Measurements from ENCODE around the gene PLD6.

Gene PLD6

GRCh38 chr17:17156107-17156506 is 50.0 kb downstream of the PLD6 start:
- DNase-seq: no peak
- H2BK5ac ChIP-seq (ENCODE audit: low read length): no peak overlapping the region
- no peaks in the 10 kb centered on the region for H3K79me1 ChIP-seq (ENCODE audit: low read length)
- no peak overlapping the region for H3K4ac ChIP-seq (ENCODE audit: low read depth, low read length)
- H3K4me1 ChIP-seq (ENCODE audit: control insufficient read depth, low read depth, low read length): no peaks in the 10 kb centered on the region
- no peak overlapping the region for H3K4me3 ChIP-seq (ENCODE audit: low read length)
- no peak overlapping the region for H4K5ac ChIP-seq (ENCODE audit: low read length)
- H3K23ac ChIP-seq (ENCODE audit: low read length): no peak overlapping the region
- no peak overlapping the region for H3K18ac ChIP-seq (ENCODE audit: low read length)
- H3K79me2 ChIP-seq (ENCODE audit: control insufficient read depth, insufficient read depth, low read length): no peaks in the 10 kb centered on the region
- no peak overlapping the region for H2BK120ac ChIP-seq (ENCODE audit: low read depth, low read length)
- no peak overlapping the region for H3K56ac ChIP-seq (ENCODE audit: low read length)
- H3K4me2 ChIP-seq (ENCODE audit: low read length): no peak overlapping the region
- peaks cover 16% of the 10 kb centered on the region for H3K36me3 ChIP-seq (ENCODE audit: control insufficient read depth, insufficient read depth, low read length)
- no peaks in the 10 kb centered on the region for H3K27me3 ChIP-seq (ENCODE audit: insufficient read depth, low read length, poor library complexity)
- H4K8ac ChIP-seq (ENCODE audit: low read depth, low read length): no peak overlapping the region
- no peak overlapping the region for H2BK15ac ChIP-seq (replicated peaks; ENCODE audit: low read depth)
- no peak overlapping the region for H3K27ac ChIP-seq (ENCODE audit: low read depth, low read length)
- no CpG with 5 or more reads among the region's 4 CpGs for WGBS (ENCODE audit: extremely low coverage, insufficient coverage, low lambda C conversion rate)
- H3K9ac ChIP-seq (ENCODE audit: low read length): no peak overlapping the region
- no peak overlapping the region for H2AK5ac ChIP-seq (ENCODE audit: low read length)

GRCh38 chr17:17155568-17155967 is 50.6 kb downstream of the PLD6 start:
- Histone ChIP-seq H3K27ac (ENCODE audit: low read depth, low read length) (no peak overlapping the region), H3K27me3 (ENCODE audit: insufficient read depth, low read length, poor library complexity) (no peaks in the 10 kb centered on the region), H3K23ac (ENCODE audit: low read length) (no peak overlapping the region), H2BK15ac (replicated peaks; ENCODE audit: low read depth) (no peak overlapping the region), H2BK120ac (ENCODE audit: low read depth, low read length) (no peak overlapping the region), H2AK5ac (ENCODE audit: low read length) (no peak overlapping the region), H3K18ac (ENCODE audit: low read length) (no peak overlapping the region), H3K9ac (ENCODE audit: low read length) (no peak overlapping the region), H4K8ac (ENCODE audit: low read depth, low read length) (no peak overlapping the region), H3K4me1 (ENCODE audit: control insufficient read depth, low read depth, low read length) (no peaks in the 10 kb centered on the region), H3K4me2 (ENCODE audit: low read length) (no peak overlapping the region), H3K79me2 (ENCODE audit: control insufficient read depth, insufficient read depth, low read length) (no peaks in the 10 kb centered on the region), H3K4ac (ENCODE audit: low read depth, low read length) (no peak overlapping the region), H3K4me3 (ENCODE audit: low read length) (no peak overlapping the region), H2BK5ac (ENCODE audit: low read length) (no peak overlapping the region), H3K36me3 (ENCODE audit: control insufficient read depth, insufficient read depth, low read length) (peaks cover 16% of the 10 kb centered on the region), H3K56ac (ENCODE audit: low read length) (no peak overlapping the region), H3K79me1 (ENCODE audit: low read length) (no peaks in the 10 kb centered on the region), H4K5ac (ENCODE audit: low read length) (no peak overlapping the region)
- DNase-seq: no peak
- no CpG with 5 or more reads among the region's 3 CpGs for WGBS (ENCODE audit: extremely low coverage, insufficient coverage, low lambda C conversion rate)

- Histone ChIP-seq H3K4me3 (ENCODE audit: low read length) (no peak overlapping the region), H3K27me3 (ENCODE audit: insufficient read depth, low read length, poor library complexity) (no peaks in the 10 kb centered on the region), H2BK15ac (replicated peaks; ENCODE audit: low read depth) (no peak overlapping the region), H2AK5ac (ENCODE audit: low read length) (no peak overlapping the region), H3K56ac (ENCODE audit: low read length) (no peak overlapping the region), H2BK5ac (ENCODE audit: low read length) (no peak overlapping the region), H3K4me1 (ENCODE audit: control insufficient read depth, low read depth, low read length) (no peaks in the 10 kb centered on the region), H3K4ac (ENCODE audit: low read depth, low read length) (no peak overlapping the region), H3K79me2 (ENCODE audit: control insufficient read depth, insufficient read depth, low read length) (no peaks in the 10 kb centered on the region), H4K5ac (ENCODE audit: low read length) (no peak overlapping the region), H4K8ac (ENCODE audit: low read depth, low read length) (no peak overlapping the region), H3K27ac (ENCODE audit: low read depth, low read length) (no peak overlapping the region), H3K18ac (ENCODE audit: low read length) (no peak overlapping the region), H3K79me1 (ENCODE audit: low read length) (no peaks in the 10 kb centered on the region), H3K4me2 (ENCODE audit: low read length) (no peak overlapping the region), H3K23ac (ENCODE audit: low read length) (no peak overlapping the region), H3K9ac (ENCODE audit: low read length) (no peak overlapping the region), H2BK120ac (ENCODE audit: low read depth, low read length) (no peak overlapping the region), H3K36me3 (ENCODE audit: control insufficient read depth, insufficient read depth, low read length) (peaks cover 17% of the 10 kb centered on the region)
- no CpG with 5 or more reads among the region's 8 CpGs for WGBS (ENCODE audit: extremely low coverage, insufficient coverage, low lambda C conversion rate)
- no peak for DNase-seq
These were observed 51.2 kb downstream of the PLD6 start for GRCh38 chr17:17154981-17155380.

- no peak overlapping the region for H3K4me3 ChIP-seq (ENCODE audit: low read length)
- no peak overlapping the region for H2BK120ac ChIP-seq (ENCODE audit: low read depth, low read length)
- no peaks in the 10 kb centered on the region for H3K79me2 ChIP-seq (ENCODE audit: control insufficient read depth, insufficient read depth, low read length)
- H3K9ac ChIP-seq (ENCODE audit: low read length): no peak overlapping the region
- H3K4me2 ChIP-seq (ENCODE audit: low read length): no peak overlapping the region
- no peak overlapping the region for H4K5ac ChIP-seq (ENCODE audit: low read length)
- no peak overlapping the region for H3K4ac ChIP-seq (ENCODE audit: low read depth, low read length)
- no CpG with 5 or more reads among the region's 5 CpGs for WGBS (ENCODE audit: extremely low coverage, insufficient coverage, low lambda C conversion rate)
- no peaks in the 10 kb centered on the region for H3K27me3 ChIP-seq (ENCODE audit: insufficient read depth, low read length, poor library complexity)
- no peak overlapping the region for H2BK5ac ChIP-seq (ENCODE audit: low read length)
- no peak overlapping the region for H2AK5ac ChIP-seq (ENCODE audit: low read length)
- H3K4me1 ChIP-seq (ENCODE audit: control insufficient read depth, low read depth, low read length): no peaks in the 10 kb centered on the region
- DNase-seq: no peak
- no peak overlapping the region for H4K8ac ChIP-seq (ENCODE audit: low read depth, low read length)
- H3K27ac ChIP-seq (ENCODE audit: low read depth, low read length): no peak overlapping the region
- H3K36me3 ChIP-seq (ENCODE audit: control insufficient read depth, insufficient read depth, low read length): peaks cover 18% of the 10 kb centered on the region
- H2BK15ac ChIP-seq (replicated peaks; ENCODE audit: low read depth): no peak overlapping the region
- no peak overlapping the region for H3K18ac ChIP-seq (ENCODE audit: low read length)
- H3K56ac ChIP-seq (ENCODE audit: low read length): no peak overlapping the region
- no peaks in the 10 kb centered on the region for H3K79me1 ChIP-seq (ENCODE audit: low read length)
- H3K23ac ChIP-seq (ENCODE audit: low read length): no peak overlapping the region
These were observed 51.6 kb downstream of the PLD6 start for GRCh38 chr17:17154556-17154955.

- Histone ChIP-seq H3K9ac (ENCODE audit: low read length) (no peak overlapping the region), H4K5ac (ENCODE audit: low read length) (no peak overlapping the region), H3K79me1 (ENCODE audit: low read length) (no peaks in the 10 kb centered on the region), H3K36me3 (ENCODE audit: control insufficient read depth, insufficient read depth, low read length) (peaks cover 18% of the 10 kb centered on the region), H3K23ac (ENCODE audit: low read length) (no peak overlapping the region), H3K79me2 (ENCODE audit: control insufficient read depth, insufficient read depth, low read length) (no peaks in the 10 kb centered on the region), H2AK5ac (ENCODE audit: low read length) (no peak overlapping the region), H2BK5ac (ENCODE audit: low read length) (no peak overlapping the region), H4K8ac (ENCODE audit: low read depth, low read length) (no peak overlapping the region), H3K4ac (ENCODE audit: low read depth, low read length) (no peak overlapping the region), H2BK15ac (replicated peaks; ENCODE audit: low read depth) (no peak overlapping the region), H3K4me3 (ENCODE audit: low read length) (no peak overlapping the region), H2BK120ac (ENCODE audit: low read depth, low read length) (no peak overlapping the region), H3K4me2 (ENCODE audit: low read length) (no peak overlapping the region), H3K27ac (ENCODE audit: low read depth, low read length) (no peak overlapping the region), H3K18ac (ENCODE audit: low read length) (no peak overlapping the region), H3K4me1 (ENCODE audit: control insufficient read depth, low read depth, low read length) (no peaks in the 10 kb centered on the region), H3K27me3 (ENCODE audit: insufficient read depth, low read length, poor library complexity) (no peaks in the 10 kb centered on the region), H3K56ac (ENCODE audit: low read length) (no peak overlapping the region)
- DNase-seq: no peak
- no CpG with 5 or more reads among the region's 7 CpGs for WGBS (ENCODE audit: extremely low coverage, insufficient coverage, low lambda C conversion rate)
These were observed 52.4 kb downstream of the PLD6 start for GRCh38 chr17:17153709-17154108.

GRCh38 chr17:17153071-17153470 is 53.1 kb downstream of the PLD6 start:
- WGBS (ENCODE audit: extremely low coverage, insufficient coverage, low lambda C conversion rate): no CpG with 5 or more reads among the region's 9 CpGs
- Histone ChIP-seq H3K4ac (ENCODE audit: low read depth, low read length) (no peak overlapping the region), H4K8ac (ENCODE audit: low read depth, low read length) (no peak overlapping the region), H3K27ac (ENCODE audit: low read depth, low read length) (no peak overlapping the region), H3K4me2 (ENCODE audit: low read length) (no peak overlapping the region), H2AK5ac (ENCODE audit: low read length) (no peak overlapping the region), H3K4me3 (ENCODE audit: low read length) (no peak overlapping the region), H3K79me2 (ENCODE audit: control insufficient read depth, insufficient read depth, low read length) (no peaks in the 10 kb centered on the region), H3K18ac (ENCODE audit: low read length) (no peak overlapping the region), H3K23ac (ENCODE audit: low read length) (no peak overlapping the region), H3K9ac (ENCODE audit: low read length) (no peak overlapping the region), H2BK5ac (ENCODE audit: low read length) (no peak overlapping the region), H3K36me3 (ENCODE audit: control insufficient read depth, insufficient read depth, low read length) (peaks cover 18% of the 10 kb centered on the region), H3K56ac (ENCODE audit: low read length) (no peak overlapping the region), H4K5ac (ENCODE audit: low read length) (no peak overlapping the region), H3K4me1 (ENCODE audit: control insufficient read depth, low read depth, low read length) (no peaks in the 10 kb centered on the region), H3K79me1 (ENCODE audit: low read length) (no peaks in the 10 kb centered on the region), H3K27me3 (ENCODE audit: insufficient read depth, low read length, poor library complexity) (no peaks in the 10 kb centered on the region), H2BK120ac (ENCODE audit: low read depth, low read length) (no peak overlapping the region), H2BK15ac (replicated peaks; ENCODE audit: low read depth) (no peak overlapping the region)
- DNase-seq: no peak

All from mesendoderm (in vitro differentiated cells).